Upper lobe of right lung (tissue), 1 donor: Measurements from ENCODE around the gene OXER1. TPM values are rescaled to one million over a fixed set of nuclear protein-coding genes. Genes with fewer than 3 reads are reported as not detected.

Source experiments
- ATAC-seq: fragments of 200-7000 bp; cut with Tn5 transposase; one replicate; pipeline ENCODE4 v1.9.1; 2020; ENCODE audit warnings: mild to moderate bottlenecking, moderate library complexity
- DNase-seq: peaks from one replicate; pipeline ENCODE4 v3.0.0-alpha.2; 2020
- H3K27ac ChIP-seq: fragments of 200-600 bp; one replicate; pipeline ENCODE4 v1.8.0; 2022
- H3K27me3 ChIP-seq: fragments of 200-600 bp; one replicate; pipeline ENCODE4 v1.8.0; 2022; ENCODE audit warnings: mild to moderate bottlenecking
- H3K36me3 ChIP-seq: fragments of 200-600 bp; one replicate; pipeline ENCODE4 v1.8.0; 2022
- H3K4me1 ChIP-seq: fragments of 200-600 bp; one replicate; pipeline ENCODE4 v1.8.0; 2022
- H3K4me3 ChIP-seq: fragments of 200-600 bp; one replicate; pipeline ENCODE4 v1.8.0; 2022; ENCODE audit warnings: mild to moderate bottlenecking
- H3K9me3 ChIP-seq: fragments of 200-600 bp; one replicate; pipeline ENCODE4 v1.8.0; 2022
- intact Hi-C: fragments of 100-400 bp; cut with DNase I; formaldehyde crosslinking; loops from one replicate; pipeline ENCODE4 v1.11.0; 2022
- total RNA-seq: library from RNA; stranded (reverse); fragmentation: NEBNext Ultra II Directional; extraction: Animal tissue kit (Norgen Biotek cat#: 25700); gene quantifications from one replicate; pipeline ENCODE4 v1.2.1, GENCODE V29; 2021
- TF ChIP-seq, protein P1 (sequence below): fragments of 200-600 bp; IDR thresholded peaks from one replicate; pipeline ENCODE4 v1.8.0; 2022; ENCODE audit warnings: antibody characterized with exemption
- donor health status: DM: no; HTN: yes; CAD: no; lungs with severe emphysema.

The OXER1 gene
- total RNA-seq, 1 donor from 2014 or later, result 1.1 TPM

DNA sequence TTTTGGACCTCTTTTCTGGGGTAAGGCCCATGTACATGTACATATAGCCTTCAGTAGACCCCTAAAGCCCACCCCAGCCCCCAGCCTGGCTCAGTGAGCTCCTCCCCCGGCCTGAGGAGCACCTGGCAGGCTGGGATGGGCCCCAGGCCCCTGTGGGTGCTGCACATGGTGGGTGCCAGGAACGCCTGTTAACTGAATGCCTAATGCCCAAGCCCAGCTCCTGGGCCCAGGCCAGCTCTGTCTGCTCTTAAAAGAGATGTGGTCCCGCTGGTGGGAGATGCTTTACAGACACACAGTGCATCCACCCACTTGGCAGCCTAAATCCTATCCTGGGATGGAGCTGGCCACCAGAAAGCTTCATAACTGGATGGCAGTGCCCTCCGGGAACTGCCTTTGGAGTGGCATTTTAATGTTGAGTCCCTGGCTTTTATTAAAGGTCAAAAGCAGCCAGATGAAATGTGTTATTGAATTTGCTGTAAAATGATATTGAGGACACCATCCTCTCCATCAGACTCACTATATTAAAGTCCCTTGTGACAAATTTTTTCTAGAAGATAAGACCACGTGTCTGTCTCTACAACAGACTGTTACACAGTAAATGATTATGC is 7.7 kb upstream of the OXER1 start:
- H3K9me3 ChIP-seq, result no peaks in the 10 kb centered on the region
- intact Hi-C loops, result no loop called here
- DNase-seq (no peak), ATAC-seq (no peak)
- no peak overlapping the region for H3K4me3 ChIP-seq
- TF ChIP-seq, protein P1, sequence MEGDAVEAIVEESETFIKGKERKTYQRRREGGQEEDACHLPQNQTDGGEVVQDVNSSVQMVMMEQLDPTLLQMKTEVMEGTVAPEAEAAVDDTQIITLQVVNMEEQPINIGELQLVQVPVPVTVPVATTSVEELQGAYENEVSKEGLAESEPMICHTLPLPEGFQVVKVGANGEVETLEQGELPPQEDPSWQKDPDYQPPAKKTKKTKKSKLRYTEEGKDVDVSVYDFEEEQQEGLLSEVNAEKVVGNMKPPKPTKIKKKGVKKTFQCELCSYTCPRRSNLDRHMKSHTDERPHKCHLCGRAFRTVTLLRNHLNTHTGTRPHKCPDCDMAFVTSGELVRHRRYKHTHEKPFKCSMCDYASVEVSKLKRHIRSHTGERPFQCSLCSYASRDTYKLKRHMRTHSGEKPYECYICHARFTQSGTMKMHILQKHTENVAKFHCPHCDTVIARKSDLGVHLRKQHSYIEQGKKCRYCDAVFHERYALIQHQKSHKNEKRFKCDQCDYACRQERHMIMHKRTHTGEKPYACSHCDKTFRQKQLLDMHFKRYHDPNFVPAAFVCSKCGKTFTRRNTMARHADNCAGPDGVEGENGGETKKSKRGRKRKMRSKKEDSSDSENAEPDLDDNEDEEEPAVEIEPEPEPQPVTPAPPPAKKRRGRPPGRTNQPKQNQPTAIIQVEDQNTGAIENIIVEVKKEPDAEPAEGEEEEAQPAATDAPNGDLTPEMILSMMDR, result no peak
- no peaks in the 10 kb centered on the region for H3K36me3 ChIP-seq
- no peaks in the 10 kb centered on the region for H3K4me1 ChIP-seq
- no peak overlapping the region for H3K27ac ChIP-seq
- no peaks in the 10 kb centered on the region for H3K27me3 ChIP-seq

- H3K36me3 ChIP-seq, result no peaks in the 10 kb centered on the region
- H3K4me3 ChIP-seq, result no peak overlapping the region
- intact Hi-C loops, result no loop called here
- no peaks in the 10 kb centered on the region for H3K27me3 ChIP-seq
- no peak overlapping the region for H3K27ac ChIP-seq
- TF ChIP-seq, protein P1, result peak; percentile 43
- DNase-seq (no peak), ATAC-seq (peak; percentile 90)
- no peaks in the 10 kb centered on the region for H3K9me3 ChIP-seq
- H3K4me1 ChIP-seq, result no peaks in the 10 kb centered on the region
Observed at GRCh38 chr2:42770288-42771131, 6.6 kb upstream of the OXER1 start.

- TF ChIP-seq, protein P1, result no peak
- Histone ChIP-seq H3K36me3 (no peaks in the 10 kb centered on the region), H3K4me3 (no peak overlapping the region), H3K4me1 (no peaks in the 10 kb centered on the region), H3K9me3 (no peaks in the 10 kb centered on the region), H3K27ac (no peak overlapping the region), H3K27me3 (no peaks in the 10 kb centered on the region)
- no peak for ATAC-seq
- DNase-seq, result no peak
- intact Hi-C loops, result no loop called here
Observed at GRCh38 chr2:42769583-42770287, 5.8 kb upstream of the OXER1 start.

GRCh38 chr2:42768706-42769256 is 4.8 kb upstream of the OXER1 start:
- H3K4me3 ChIP-seq, result no peak overlapping the region
- intact Hi-C loops, result no loop called here
- H3K9me3 ChIP-seq, result no peaks in the 10 kb centered on the region
- DNase-seq, result no peak
- H3K36me3 ChIP-seq, result no peaks in the 10 kb centered on the region
- H3K4me1 ChIP-seq, result no peaks in the 10 kb centered on the region
- no peaks in the 10 kb centered on the region for H3K27me3 ChIP-seq
- TF ChIP-seq, protein P1, result no peak
- H3K27ac ChIP-seq, result no peak overlapping the region
- ATAC-seq, result no peak

- no peak overlapping the region for H3K27ac ChIP-seq
- H3K27me3 ChIP-seq, result no peaks in the 10 kb centered on the region
- no peaks in the 10 kb centered on the region for H3K9me3 ChIP-seq
- no peak overlapping the region for H3K4me3 ChIP-seq
- TF ChIP-seq, protein P1, result no peak
- DNase-seq, result no peak
- ATAC-seq, result no peak
- H3K4me1 ChIP-seq, result no peaks in the 10 kb centered on the region
- H3K36me3 ChIP-seq, result no peaks in the 10 kb centered on the region
- intact Hi-C loops, result no loop called here
Observed at GRCh38 chr2:42767899-42768705, 4.2 kb upstream of the OXER1 start.
